ENCODE data around the gene MYH10. TPM values are rescaled to one million over a fixed set of nuclear protein-coding genes. Genes with fewer than 3 reads are reported as not detected.

MYH10 gene
- total RNA-seq, 1 donor from 2014 or later: 83.3 TPM

GRCh38 chr17:8430966-8431365 is 199.6 kb downstream of the MYH10 start:
- H3K36me3 ChIP-seq: no peaks in the 10 kb centered on the region
- H3K9me3 ChIP-seq: no peaks in the 10 kb centered on the region
- DNase-seq (no peak), ATAC-seq (no peak)
- no peak overlapping the region for H3K4me3 ChIP-seq
- H3K27ac ChIP-seq: peak overlapping the region; percentile 59
- TF ChIP-seq CTCF (IDR thresholded peaks at IDR 0.05): no peak
- intact Hi-C loops (cut with DNase I): no loop called here
- H3K27me3 ChIP-seq (ENCODE audit: low read depth): no peaks in the 10 kb centered on the region
- H3K4me1 ChIP-seq: peaks cover 11% of the 10 kb centered on the region

GRCh38 chr17:8426802-8427201 is 203.7 kb downstream of the MYH10 start:
- Histone ChIP-seq H3K27me3 (ENCODE audit: low read depth) (no peaks in the 10 kb centered on the region), H3K36me3 (no peaks in the 10 kb centered on the region), H3K4me3 (no peak overlapping the region), H3K9me3 (no peaks in the 10 kb centered on the region), H3K27ac (no peak overlapping the region), H3K4me1 (peaks cover 11% of the 10 kb centered on the region)
- intact Hi-C loops (cut with DNase I): no loop called here
- DNase-seq: no peak
- TF ChIP-seq CTCF (IDR thresholded peaks at IDR 0.05): no peak
- ATAC-seq: no peak

GRCh38 chr17:8426094-8426720 is 204.3 kb downstream of the MYH10 start:
- ATAC-seq (peak; percentile 52 to 70), DNase-seq (no peak)
- Histone ChIP-seq H3K27me3 (ENCODE audit: low read depth) (no peaks in the 10 kb centered on the region), H3K9me3 (no peaks in the 10 kb centered on the region), H3K27ac (no peak overlapping the region), H3K4me3 (no peak overlapping the region), H3K4me1 (peaks cover 10% of the 10 kb centered on the region), H3K36me3 (no peaks in the 10 kb centered on the region)
- intact Hi-C loops (cut with DNase I): no loop called here
- no peak for TF ChIP-seq CTCF (IDR thresholded peaks at IDR 0.05)

Other genes with a start within 250 kb of the MYH10 start
- 1,194 TPM for gene RPL26, start 247.5 kb downstream of the MYH10 start, total RNA-seq
- not detected for gene RNF222, start 232.9 kb downstream of the MYH10 start, total RNA-seq
- gene NDEL1, start 194.8 kb downstream of the MYH10 start, total RNA-seq: 74.1 TPM
- gene CCDC42, start 114.1 kb upstream of the MYH10 start, total RNA-seq: not detected
- gene SPDYE4, start 127.8 kb upstream of the MYH10 start, total RNA-seq: not detected
- 0.95 TPM for gene MFSD6L, start 168.6 kb upstream of the MYH10 start, total RNA-seq
- gene PIK3R6, start 236.9 kb upstream of the MYH10 start, total RNA-seq: 2.5 TPM

Measured in lower lobe of right lung (tissue), 2 donors.